Ovary (tissue), 9 donors: Measurements from ENCODE around the gene CPED1. TPM values are rescaled to one million over a fixed set of nuclear protein-coding genes. Genes with fewer than 3 reads are reported as not detected.

ENCODE experiments used
- DNase-seq, 5 donors: peaks; one replicate each; pipeline ENCODE4 v3.0.0-alpha.2; 2019 to 2020
- H3K27ac ChIP-seq, 2 donors: fragments of 200-600 bp; one replicate each; pipeline versions ENCODE4 v1.5.1 to v1.8.0; 2019 to 2022
- H3K27me3 ChIP-seq: fragments of 200-600 bp; one replicate; pipeline ENCODE4 v1.8.0; 2022
- H3K36me3 ChIP-seq: fragments of 200-600 bp; sonication (generic); one replicate; pipeline ENCODE4 v1.5.1; 2019
- H3K4me1 ChIP-seq: one replicate; pipeline ENCODE4 v1.8.1; 2013; ENCODE audit warnings: mild to moderate bottlenecking, moderate library complexity; ENCODE audit not compliant: insufficient read depth
- H3K4me3 ChIP-seq: fragments of 200-600 bp; sonication (generic); one replicate; pipeline ENCODE4 v1.5.1; 2017
- H3K9me3 ChIP-seq, 2 donors: fragments of 200-600 bp in 1 of 2; sonication (generic) in 1 of 2; one replicate each; pipeline versions ENCODE4 v1.5.1 to v1.8.1; 2013 to 2019; ENCODE audit warnings: mild to moderate bottlenecking in 1 of 2, moderate library complexity in 1 of 2
- CTCF ChIP-seq, 3 donors: fragments of 450-650 bp in 2 of 3; fragments of 200-600 bp in 1 of 3; IDR thresholded peaks; one replicate each; pipeline versions ENCODE4 v1.5.1 to v1.8.0; 2016 to 2022; ENCODE audit warnings: antibody characterized with exemption in 3 of 3, mild to moderate bottlenecking in 1 of 3
- EP300 ChIP-seq: sonication (generic); formaldehyde crosslinking; IDR thresholded peaks from one replicate; pipeline ENCODE4 v1.6.1; 2017; ENCODE audit warnings: antibody characterized with exemption
- POLR2A ChIP-seq: fragments of 450-650 bp; IDR thresholded peaks from one replicate; pipeline ENCODE4 v1.6.1; 2017; ENCODE audit warnings: antibody characterized with exemption, mild to moderate bottlenecking, moderate library complexity
- WGBS, 3 donors: extraction: QIAGEN DNeasy Blood & Tissue Kit in 1 of 3; methylation state at CpG; one replicate each; pipeline versions ENCODE4 v1.1.5 to v1.1.7; 2013 to 2017; 5-methylcytosine and 5-hydroxymethylcytosine counted together
- intact Hi-C, 4 donors: fragments of 100-400 bp; cut with DNase I; formaldehyde crosslinking; loops; one replicate each; pipeline versions ENCODE4 v1.11.0 to v1.15.1; 2022 to 2023
- polyA plus RNA-seq, 2 donors: library from polyadenylated mRNA; stranded (reverse); fragments of 200-250 nt in 1 of 2; fragments of 350-450 nt in 1 of 2; fragmentation: Illumina TruSeq in 1 of 2; extraction: RNeasy Lipid Tissue Mini Kit (QIAGEN cat#74804) in 1 of 2; gene quantifications; one replicate each; pipeline ENCODE4 v1.2.3, GENCODE V29; 2013 to 2014
- total RNA-seq, 7 donors: library from RNA; depleted of rRNA in 2 of 7; stranded (reverse); fragments of >200 nt in 2 of 7; fragmentation: NEBNext Ultra II Directional in 3 of 7; extraction: Animal tissue kit (Norgen Biotek cat#: 25700) in 3 of 7; gene quantifications; one replicate each; pipeline versions ENCODE4 v1.1.0 to v1.2.4, GENCODE V29; 2016 to 2023
- donor health status: DM: no; HTN: no; CAD: no; lungs with moderate emphysema.
- donor health status: DM: no; HTN: no; CAD: no.
- donor health status: Bipolar disorder and iron deficiency.
- donor health status: DM: yes; HTN: yes; CAD: no.
- donor health status: DM: no; HTN: no; CAD: no.
- donor health status: DM: yes; HTN: yes; CAD: no.

Gene CPED1
- total and polyA plus RNA-seq, 9 donors, result 42.1 to 127 (median 88.8) TPM

GRCh38 chr7:120985839-120986238 lies 2.7 kb upstream of the CPED1 start:
- intact Hi-C loops, result loop anchor here in 3 of 4 donors (5.0 kb wide), 3 partner anchors 91 to 116 kb away; no protein-coding TSS in a partner anchor
- no peak for DNase-seq
- Histone ChIP-seq H3K27me3 (no peaks in the 10 kb centered on the region), H3K4me3 (no peak overlapping the region), H3K36me3 (no peaks in the 10 kb centered on the region), H3K4me1 (no peaks in the 10 kb centered on the region), H3K9me3 (no peaks in the 10 kb centered on the region), H3K27ac (no peak overlapping the region)
- 90 to 91% (median 91%) methylated on average over 2 of the region's 2 CpGs for WGBS, 3 donors
- TF ChIP-seq EP300, result no peak
- TF ChIP-seq CTCF (IDR thresholded peaks at IDR 0.05), result no peak
- TF ChIP-seq POLR2A, result no peak

GRCh38 chr7:120986650-120987049 lies 1.9 kb upstream of the CPED1 start:
- intact Hi-C loops, result loop anchor here in 3 of 4 donors (5.0 kb wide), 3 partner anchors 91 to 116 kb away; no protein-coding TSS in a partner anchor
- 85% methylated on average over 2 of the region's 2 CpGs for WGBS, 3 donors

GRCh38 chr7:120987280-120987679 lies 1.2 kb upstream of the CPED1 start:
- no peaks in the 10 kb centered on the region for H3K4me1 ChIP-seq
- H3K4me3 ChIP-seq, result no peak overlapping the region
- TF ChIP-seq EP300 (no peak), POLR2A (no peak), CTCF (IDR thresholded peaks at IDR 0.05) (no peak)
- 0 to 1% (median 1%) methylated on average over 3 of the region's 3 CpGs for WGBS, 3 donors
- no peaks in the 10 kb centered on the region for H3K27me3 ChIP-seq
- H3K36me3 ChIP-seq, result no peaks in the 10 kb centered on the region
- H3K9me3 ChIP-seq, result no peaks in the 10 kb centered on the region
- peak overlapping the region in 1 of 2 donors; percentile 50 for H3K27ac ChIP-seq
- intact Hi-C loops, result loop anchor here in 3 of 4 donors (5.0 kb wide), 3 partner anchors 90 to 115 kb away; no protein-coding TSS in a partner anchor
- DNase-seq, result no peak

More at GRCh38 chr7:120986650-120987049, 1.9 kb upstream of the CPED1 start:
- Histone ChIP-seq H3K27me3 (no peaks in the 10 kb centered on the region), H3K4me1 (no peaks in the 10 kb centered on the region), H3K9me3 (no peaks in the 10 kb centered on the region), H3K4me3 (no peak overlapping the region), H3K27ac (no peak overlapping the region), H3K36me3 (no peaks in the 10 kb centered on the region)
- TF ChIP-seq CTCF (IDR thresholded peaks at IDR 0.05) (no peak), POLR2A (no peak), EP300 (no peak)
- DNase-seq, result no peak

GRCh38 chr7:120987683-120988590 lies 574 bp upstream of the CPED1 start:
- Histone ChIP-seq H3K4me1 (no peaks in the 10 kb centered on the region), H3K27me3 (no peaks in the 10 kb centered on the region), H3K9me3 (no peaks in the 10 kb centered on the region), H3K36me3 (no peaks in the 10 kb centered on the region), H3K4me3 (peak overlapping the region; percentile 43), H3K27ac (peak overlapping the region; percentile 79 to 87)
- intact Hi-C loops, result loop anchor here (2.0 to 5.0 kb wide), 4 partner anchors 89 to 114 kb away; no protein-coding TSS in a partner anchor
- TF ChIP-seq POLR2A, result no peak
- peak; percentile 83 to 94 (median 89) for TF ChIP-seq CTCF (IDR thresholded peaks at IDR 0.05)
- no peak for TF ChIP-seq EP300
- peak; percentile 91 to 94 (median 93) for DNase-seq
- 0 to 1% (median 1%) methylated on average over 12 of the region's 12 CpGs for WGBS, 3 donors
